Heart left ventricle (tissue), 16 donors: ENCODE measurements around the gene PICALM. TPM values are rescaled to one million over a fixed set of nuclear protein-coding genes. Genes with fewer than 3 reads are reported as not detected.

Experiments
- ATAC-seq, 4 donors: fragments of 200-7000 bp; cut with Tn5 transposase; one replicate each; pipeline ENCODE4 v1.9.1; 2020 to 2022; ENCODE audit warnings: moderate library complexity in 4 of 4, mild to moderate bottlenecking in 3 of 4, moderate number of reproducible peaks in 1 of 4
- DNase-seq, 5 donors: peaks; one replicate each; pipeline ENCODE4 v3.0.0-alpha.2; 2020
- H3K27ac ChIP-seq, 12 donors: fragments of 200-600 bp; sonication (generic) in 4 of 12; one replicate each; pipeline versions ENCODE4 v1.5.0 to v1.8.0; 2016 to 2022; ENCODE audit warnings: mild to moderate bottlenecking in 2 of 12
- H3K27me3 ChIP-seq, 9 donors: fragments of 200-600 bp; sonication (generic) in 2 of 9; one replicate each; pipeline versions ENCODE4 v1.5.1 to v1.8.0; 2016 to 2022; ENCODE audit warnings: mild to moderate bottlenecking in 3 of 9
- H3K36me3 ChIP-seq, 9 donors: fragments of 200-600 bp; sonication (generic) in 2 of 9; one replicate each; pipeline versions ENCODE4 v1.5.0 to v1.8.0; 2018 to 2022; ENCODE audit warnings: mild to moderate bottlenecking in 2 of 9
- H3K4me1 ChIP-seq, 12 donors: fragments of 200-600 bp; sonication (generic) in 4 of 12; one replicate each; pipeline versions ENCODE4 v1.5.0 to v1.8.0; 2016 to 2022; ENCODE audit warnings: mild to moderate bottlenecking in 3 of 12
- H3K4me3 ChIP-seq, 12 donors: fragments of 200-600 bp; sonication (generic) in 4 of 12; one replicate each; pipeline versions ENCODE4 v1.5.0 to v1.8.0; 2017 to 2022; ENCODE audit warnings: mild to moderate bottlenecking in 9 of 12, moderate library complexity in 4 of 12
- H3K9me3 ChIP-seq, 12 donors: fragments of 200-600 bp; sonication (generic) in 4 of 12; one replicate each; pipeline versions ENCODE4 v1.5.0 to v1.8.0; 2016 to 2022; ENCODE audit warnings: mild to moderate bottlenecking in 1 of 12
- CTCF ChIP-seq, 12 donors: fragments of 200-600 bp; sonication (generic) in 4 of 12; IDR thresholded peaks; one replicate each; pipeline versions ENCODE4 v1.5.0 to v1.8.0; 2018 to 2022; ENCODE audit warnings: antibody characterized with exemption in 12 of 12, mild to moderate bottlenecking in 5 of 12
- POLR2A ChIP-seq, 2 donors: fragments of 450-650 bp; IDR thresholded peaks; one replicate each; pipeline ENCODE4 v1.6.1; 2017; ENCODE audit warnings: antibody characterized with exemption in 2 of 2, mild to moderate bottlenecking in 2 of 2, moderate library complexity in 2 of 2
- WGBS, 4 donors: extraction: QIAGEN DNeasy Blood & Tissue Kit in 2 of 4; methylation state at CpG; one replicate each; pipeline versions ENCODE4 v1.1.5 to v1.1.7; 2013 to 2018; 5-methylcytosine and 5-hydroxymethylcytosine counted together
- intact Hi-C, 10 donors: fragments of 100-400 bp; cut with DNase I; formaldehyde crosslinking; loops; one replicate each; pipeline versions ENCODE4 v1.11.1 to v1.14.2; 2022
- polyA plus RNA-seq, 2 donors: library from polyadenylated mRNA; stranded (reverse); fragments of 200-250 nt; gene quantifications; one replicate each; pipeline ENCODE4 v1.2.3, GENCODE V29; 2013
- total RNA-seq, 9 donors: library from RNA; depleted of rRNA in 2 of 9; stranded (reverse); fragments of >200 nt in 2 of 9; fragmentation: NEBNext Ultra II Directional in 3 of 9; extraction: Animal tissue kit (Norgen Biotek cat#: 25700) in 3 of 9; gene quantifications; one replicate each; pipeline versions ENCODE4 v1.1.0 to v1.2.4, GENCODE V29; 2016 to 2023
- donor health status: ischemic (EF 13 %, LVEDD 7.1; RV severe dilation, severe dysfunction).
- donor health status: healthy with polysubstance abuse.
- donor health status: DM: no; HTN: yes; CAD: no.
- donor health status: DM: no; HTN: no; CAD: no.
- donor health status: ischemic (EF 25% LVEDD 6.9; RV normal size, moderate dysfunction).
- donor health status: ischemic (EF 25% LVEDD 5.7; RV mildly dilated, moderate dysfunction).
- donor health status: healthy.
- donor health status: DM: yes; HTN: yes; CAD: no.
- donor health status: ischemic (EF 35%, LVEDD 5.7; RV mildly dilated, moderate dysfunction).
- donor health status: nonischemic (EF 11% LVEDD 7.7; RV severe dilation, severe dysfunction).
- donor health status: DM: yes; HTN: yes; CAD: no.
- donor health status: PGD.
- donor health status: ischemic (EF 29% LVEDD 5.4; RV normal size, mild dysfunction).
- donor health status: nonischemic (EF 23%, LVEDD 6.1; RV moderate dilation, normal function).

PICALM gene
- total and polyA plus RNA-seq, 11 donors, result 36.1 to 207 (median 171) TPM

GRCh38 chr11:86079421-86079820 lies 10.5 kb upstream of the PICALM start:
- H3K4me1 ChIP-seq, result no peaks in the 10 kb centered on the region
- H3K27ac ChIP-seq, result no peak overlapping the region
- WGBS, 4 donors, result 90 to 93% (median 92%) methylated on average over 3 of the region's 3 CpGs
- no peak overlapping the region for H3K4me3 ChIP-seq
- intact Hi-C loops, result loop anchor here in 1 of 10 donors (10.0 kb wide), 1 partner anchor 105 kb away; no protein-coding TSS in a partner anchor
- H3K9me3 ChIP-seq, result peaks cover 0 to 3% (median 0%) of the 10 kb centered on the region in 12 donors
- H3K36me3 ChIP-seq, result no peaks in the 10 kb centered on the region
- DNase-seq (no peak), ATAC-seq (no peak)
- TF ChIP-seq POLR2A (IDR thresholded peaks at IDR 0.05) (no peak), CTCF (IDR thresholded peaks at IDR 0.05) (no peak)
- no peaks in the 10 kb centered on the region for H3K27me3 ChIP-seq

DNA sequence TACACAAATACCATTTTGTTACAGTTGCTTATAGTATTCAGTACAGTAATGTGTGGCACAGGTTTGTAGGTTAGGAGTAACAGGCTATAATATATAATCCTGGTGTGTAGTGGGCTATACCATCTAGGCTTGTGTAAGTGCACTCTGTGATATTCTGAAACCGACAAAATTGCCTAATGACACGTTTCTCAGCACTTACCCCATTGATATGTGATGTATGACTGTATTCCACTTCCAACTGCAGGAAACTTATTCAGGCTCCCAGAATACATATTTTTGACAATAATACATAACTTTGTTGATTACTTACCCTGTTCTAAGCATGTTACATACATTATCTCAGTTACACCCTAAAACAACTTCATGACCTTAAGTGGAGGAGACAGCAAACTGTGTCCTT lies 5.1 kb upstream of the PICALM start:
- TF ChIP-seq CTCF (IDR thresholded peaks at IDR 0.05) (no peak), POLR2A (IDR thresholded peaks at IDR 0.05) (no peak)
- H3K4me3 ChIP-seq, result no peak overlapping the region
- peaks cover 0 to 15% (median 10%) of the 10 kb centered on the region in 12 donors for H3K4me1 ChIP-seq
- H3K27me3 ChIP-seq, result no peaks in the 10 kb centered on the region
- H3K9me3 ChIP-seq, result peaks cover 0 to 3% (median 0%) of the 10 kb centered on the region in 12 donors
- ATAC-seq, result no peak
- intact Hi-C loops, result loop anchor here in 4 of 10 donors (5.0 to 10.0 kb wide), 3 partner anchors 78 to 111 kb away; no protein-coding TSS in a partner anchor
- no peak overlapping the region for H3K27ac ChIP-seq
- H3K36me3 ChIP-seq, result no peaks in the 10 kb centered on the region
- DNase-seq, result no peak
- WGBS, 4 donors, result 86 to 95% (median 91%) methylated on average over 2 of the region's 2 CpGs

- H3K27me3 ChIP-seq, result no peaks in the 10 kb centered on the region
- no peaks in the 10 kb centered on the region for H3K36me3 ChIP-seq
- 89 to 96% (median 95%) methylated on average over 5 of the region's 5 CpGs for WGBS, 4 donors
- no peak overlapping the region for H3K27ac ChIP-seq
- ATAC-seq (no peak), DNase-seq (no peak)
- TF ChIP-seq CTCF (IDR thresholded peaks at IDR 0.05) (no peak), POLR2A (IDR thresholded peaks at IDR 0.05) (no peak)
- intact Hi-C loops, result loop anchor here in 4 of 10 donors (5.0 to 10.0 kb wide), 3 partner anchors 80 to 113 kb away; no protein-coding TSS in a partner anchor
- H3K9me3 ChIP-seq, result no peaks in the 10 kb centered on the region
- no peak overlapping the region for H3K4me3 ChIP-seq
- peaks cover 0 to 15% (median 10%) of the 10 kb centered on the region in 12 donors for H3K4me1 ChIP-seq
These were observed 3.3 kb upstream of the PICALM start for GRCh38 chr11:86072211-86072610.

DNA sequence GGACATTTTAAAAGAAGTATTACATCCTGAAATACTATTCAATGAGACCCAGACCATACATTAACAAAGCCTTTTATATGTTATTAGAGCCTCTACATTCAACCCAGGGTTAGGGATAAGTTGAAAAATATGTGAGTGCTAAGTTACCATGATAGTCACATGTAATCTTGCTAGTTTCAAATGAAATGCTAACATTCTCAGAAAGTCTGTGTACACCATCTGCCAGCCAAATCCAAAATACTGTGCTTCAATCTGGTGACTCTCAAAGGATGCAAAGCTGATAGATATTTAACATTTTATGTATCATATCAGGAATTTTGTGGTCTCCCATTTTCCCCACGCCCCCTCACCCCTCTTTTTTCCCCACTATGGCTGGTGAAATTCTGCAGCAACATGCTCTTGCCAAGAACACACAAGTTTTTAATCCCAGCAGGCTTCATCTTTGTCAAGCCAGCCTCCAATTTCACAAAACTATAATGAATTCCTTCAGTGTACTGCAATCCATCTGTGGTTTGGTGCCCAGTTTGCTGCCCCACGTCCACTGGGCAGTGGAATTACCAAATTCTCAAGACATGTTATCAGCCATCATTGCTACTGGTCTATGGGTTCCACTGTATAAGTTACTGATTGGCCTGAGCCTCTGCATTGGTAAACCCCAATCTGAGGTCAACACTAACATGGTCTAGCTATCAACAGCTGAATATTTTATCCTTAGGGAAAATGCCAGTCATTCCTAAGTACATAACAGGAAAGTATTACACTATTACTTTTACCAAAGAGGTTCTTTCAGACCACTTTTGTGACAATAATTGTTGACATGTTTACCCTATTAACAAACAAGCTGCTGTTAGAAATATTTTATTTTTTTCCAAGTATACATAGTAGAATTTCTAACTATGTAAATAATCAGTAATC lies 1.5 kb upstream of the PICALM start:
- DNase-seq, result no peak
- Histone ChIP-seq H3K27me3 (no peaks in the 10 kb centered on the region), H3K36me3 (no peaks in the 10 kb centered on the region), H3K4me1 (peaks cover 0 to 25% (median 17%) of the 10 kb centered on the region in 12 donors), H3K4me3 (peak overlapping the region in 2 of 12 donors; percentile 88 to 94), H3K27ac (peak overlapping the region; percentile 96 to 99 (median 98)), H3K9me3 (no peaks in the 10 kb centered on the region)
- 64 to 78% (median 75%) methylated on average over 2 of the region's 2 CpGs for WGBS, 4 donors
- intact Hi-C loops, result loop anchor here in 4 of 10 donors (5.0 to 10.0 kb wide), 3 partner anchors 82 to 114 kb away; no protein-coding TSS in a partner anchor
- no peak for ATAC-seq
- TF ChIP-seq CTCF (IDR thresholded peaks at IDR 0.05) (no peak), POLR2A (IDR thresholded peaks at IDR 0.05) (no peak)
